Epidermal melanocyte (primary cell): ENCODE measurements around the gene ZNF460.

Source experiments
- DNase-seq: peaks from one replicate; pipeline ENCODE4 v3.0.0; 2011; ENCODE audit warnings: low spot score; ENCODE audit not compliant: insufficient read length

The ZNF460 gene

GRCh38 chr19:57342582-57342981 is 62.3 kb downstream of the ZNF460 start:
- no peak for DNase-seq
